A549 (cell line): Measurements from ENCODE around the gene PLEKHH3.
A peak's percentile ranks its signal among the peaks of the same experiment; 100 is the strongest.

Source experiments
- CTCF ChIP-seq: fragments of >200 bp; sonication (Bioruptor Twin); formaldehyde crosslinking; IDR thresholded peaks from 3 replicates; pipeline ENCODE4 v1.5.1; 2016
- E2F6 ChIP-seq: IDR thresholded peaks from 2 replicates; pipeline ENCODE4 v1.6.1; 2012; ENCODE audit warnings: low read depth, borderline replicate concordance
- EP300 ChIP-seq, 2 experiments: fragments of >200 bp; sonication (Bioruptor Twin); formaldehyde crosslinking; IDR thresholded peaks; 2 replicates in 1 of 2; 3 replicates in 1 of 2; pipeline ENCODE4 v1.6.1; 2016 to 2017
- HDAC2 ChIP-seq: fragments of 200-600 bp; sonication (generic); IDR thresholded peaks from 2 replicates; pipeline ENCODE4 v1.6.1; 2016
- KDM1A ChIP-seq: fragments of 200-600 bp; sonication (generic); IDR thresholded peaks from 2 replicates; pipeline ENCODE4 v1.6.1; 2016; ENCODE audit warnings: low read depth, mild to moderate bottlenecking
- NFE2L2 ChIP-seq: fragments of 150-350 bp; conservative IDR thresholded peaks from 2 replicates; pipeline ENCODE4 v1.6.1; 2014; ENCODE audit warnings: low read length
- POLR2A ChIP-seq: IDR thresholded peaks from 2 replicates; pipeline ENCODE4 v1.6.1; 2012; ENCODE audit warnings: mild to moderate bottlenecking, low read length
- RAD21 ChIP-seq, 2 experiments: fragments of >200 bp in 1 of 2; sonication (Bioruptor Twin) in 1 of 2; formaldehyde crosslinking in 1 of 2; IDR thresholded peaks in 1 of 2; conservative IDR thresholded peaks in 1 of 2; 2 replicates in 1 of 2; 3 replicates in 1 of 2; pipeline ENCODE4 v1.6.1; 2012 to 2018; ENCODE audit warnings: inconsistent platforms in 1 of 2
- REST ChIP-seq: fragments of 200-600 bp; sonication (generic); IDR thresholded peaks from 2 replicates; pipeline ENCODE4 v1.6.1; 2016; ENCODE audit warnings: antibody characterized with exemption, mild to moderate bottlenecking, moderate library complexity
- SMC3 ChIP-seq: fragments of >200 bp; sonication (Bioruptor Twin); formaldehyde crosslinking; IDR thresholded peaks from 3 replicates; pipeline ENCODE4 v1.6.1; 2018; ENCODE audit warnings: inconsistent platforms

- TF ChIP-seq POLR2A, result peak; percentile 66
- TF ChIP-seq EP300 (IDR thresholded peaks at IDR 0.05), result no peak
- TF ChIP-seq HDAC2, result no peak
- TF ChIP-seq RAD21 (conservative IDR thresholded peaks at IDR 0.05 in 1 of 2, IDR thresholded peaks at IDR 0.05 in 1 of 2), result no peak; a peak in 1 of 5 replicates
- peak; percentile 80 for TF ChIP-seq E2F6
- no peak for TF ChIP-seq SMC3
- TF ChIP-seq KDM1A, result no peak
- TF ChIP-seq NFE2L2, result no peak
- TF ChIP-seq REST, result peak; percentile 47; the same call in 1 of the 2 replicates
- TF ChIP-seq CTCF, result no peak
These were observed 1.4 kb upstream of the PLEKHH3 start for GRCh38 chr17:42677921-42678781.
